MM.1S (cell line): ENCODE results near the gene SCD.

Experiments used
- DNase-seq: peaks from one replicate; pipeline ENCODE4 v3.0.0-alpha.2; 2015
- H2AFZ ChIP-seq: fragments of 300-600 bp; sonication (generic); 2 replicates; pipeline ENCODE4 v1.6.0; 2016; ENCODE audit warnings: antibody characterized with exemption, low read length
- H3F3A ChIP-seq: fragments of 300-600 bp; sonication (generic); 2 replicates; pipeline ENCODE4 v1.6.1; 2016; ENCODE audit warnings: mild to moderate bottlenecking, antibody characterized with exemption, low read length, moderate library complexity, mixed read lengths; ENCODE audit not compliant: insufficient read depth
- H3K27ac ChIP-seq: fragments of 300-600 bp; sonication (generic); 2 replicates; pipeline ENCODE4 v1.5.1; 2016; ENCODE audit warnings: mild to moderate bottlenecking, low read length
- H3K27me3 ChIP-seq: fragments of 300-600 bp; sonication (generic); replicated peaks from 2 replicates; pipeline ENCODE4 v1.6.0; 2016; ENCODE audit warnings: low read length; ENCODE audit not compliant: insufficient read depth
- H3K36me3 ChIP-seq: fragments of 300-600 bp; sonication (generic); replicated peaks from 2 replicates; pipeline ENCODE4 v1.6.1; 2016; ENCODE audit warnings: mild to moderate bottlenecking, low read length, mixed read lengths; ENCODE audit not compliant: insufficient read depth
- H3K4me1 ChIP-seq: fragments of 300-600 bp; sonication (generic); 2 replicates; pipeline ENCODE4 v1.6.1; 2016; ENCODE audit warnings: low read length, mixed read lengths
- H3K4me2 ChIP-seq: fragments of 300-600 bp; sonication (generic); 2 replicates; pipeline ENCODE4 v1.6.0; 2016; ENCODE audit warnings: low read depth, low read length
- H3K4me3 ChIP-seq: fragments of 300-600 bp; sonication (generic); 2 replicates; pipeline ENCODE4 v1.5.1; 2016; ENCODE audit warnings: low read length, mixed read lengths
- H3K79me2 ChIP-seq: fragments of 300-600 bp; sonication (generic); 2 replicates; pipeline ENCODE4 v1.6.1; 2016; ENCODE audit warnings: mixed run types, low read length, mixed read lengths
- H3K9ac ChIP-seq: fragments of 300-600 bp; sonication (generic); 2 replicates; pipeline ENCODE4 v1.6.1; 2016; ENCODE audit warnings: low read length, mixed read lengths
- H3K9me2 ChIP-seq: fragments of 300-600 bp; sonication (generic); replicated peaks from 2 replicates; pipeline ENCODE4 v1.6.1; 2016; ENCODE audit warnings: mild to moderate bottlenecking, low read length, mixed read lengths; ENCODE audit not compliant: insufficient read depth
- H3K9me3 ChIP-seq: fragments of 300-600 bp; sonication (generic); replicated peaks from 2 replicates; pipeline ENCODE4 v1.6.1; 2016; ENCODE audit warnings: mild to moderate bottlenecking, low read length, mixed read lengths; ENCODE audit not compliant: insufficient read depth
- H4K20me1 ChIP-seq: fragments of 300-600 bp; sonication (generic); 2 replicates; pipeline ENCODE4 v1.6.1; 2016; ENCODE audit warnings: mild to moderate bottlenecking, low read length, moderate library complexity, mixed read lengths; ENCODE audit not compliant: insufficient read depth
- CTCF ChIP-seq: fragments of 300-600 bp; sonication (generic); IDR thresholded peaks from 2 replicates; pipeline ENCODE4 v1.5.1; 2016; ENCODE audit warnings: antibody characterized with exemption, low read length, mixed read lengths
- EZH2 ChIP-seq: fragments of 300-600 bp; sonication (generic); optimal IDR thresholded peaks from 2 replicates; pipeline ENCODE3; 2017; ENCODE audit warnings: low read depth, mild to moderate bottlenecking, antibody characterized with exemption, low read length, mixed read lengths
- EZH2phosphoT487 ChIP-seq: fragments of 300-600 bp; sonication (generic); IDR thresholded peaks from 2 replicates; pipeline ENCODE4 v1.6.1; 2018; ENCODE audit warnings: antibody characterized with exemption, low read length

The SCD gene

GRCh38 chr10:100413173-100413572 lies 66.1 kb downstream of the SCD start:
- no peaks in the 10 kb centered on the region for H3K4me1 ChIP-seq
- H2AFZ ChIP-seq: no peak overlapping the region
- H3K9me2 ChIP-seq: no peaks in the 10 kb centered on the region
- H3F3A ChIP-seq: no peaks in the 10 kb centered on the region
- no peaks in the 10 kb centered on the region for H3K79me2 ChIP-seq
- H3K36me3 ChIP-seq: no peaks in the 10 kb centered on the region
- no peaks in the 10 kb centered on the region for H4K20me1 ChIP-seq
- H3K9me3 ChIP-seq: no peaks in the 10 kb centered on the region
- H3K9ac ChIP-seq: no peak overlapping the region
- no peak for DNase-seq
- no peak overlapping the region for H3K27ac ChIP-seq
- no peak overlapping the region for H3K4me2 ChIP-seq
- H3K27me3 ChIP-seq: no peaks in the 10 kb centered on the region
- H3K4me3 ChIP-seq: no peak overlapping the region
- no peak for TF ChIP-seq CTCF
- TF ChIP-seq EZH2phosphoT487: no peak
- no peak for TF ChIP-seq EZH2
